Measurements from ENCODE around the gene BPIFB1. TPM values are rescaled to one million over a fixed set of nuclear protein-coding genes. Genes with fewer than 3 reads are reported as not detected.

Gene BPIFB1
- total and polyA plus RNA-seq, 2 of the 13 experiments (the other 11 are each of a cell fraction or from before 2014, with no cell fraction given): 0.82 to 4.4 TPM

DNA sequence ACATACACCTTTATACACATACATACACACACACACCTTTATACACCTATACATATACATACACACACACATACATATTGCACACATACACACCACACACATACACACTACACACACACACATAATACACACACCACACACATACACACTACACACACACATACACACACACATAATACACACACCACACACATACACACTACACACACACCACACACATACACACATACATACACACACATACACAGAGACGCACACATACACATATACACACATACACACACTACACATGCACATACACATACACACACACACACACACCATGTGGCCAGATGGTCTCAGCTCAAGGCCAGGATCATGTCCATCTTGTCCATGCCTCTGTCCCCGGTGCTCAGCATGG lies 25.7 kb downstream of the BPIFB1 start (continued):
- TF ChIP-seq ZMAT3 (CRISPR knock-in tag; conservative IDR thresholded peaks at IDR 0.05) (no peak), ARID3A (IDR thresholded peaks at IDR 0.05; ENCODE audit: low read depth, low read length) (no peak), ATRX (CRISPR knock-in tag; IDR thresholded peaks at IDR 0.05; ENCODE audit: borderline replicate concordance) (no peak), ATAD3A (CRISPR knock-in tag; IDR thresholded peaks at IDR 0.05) (no peak), GFI1 (CRISPR knock-in tag; IDR thresholded peaks at IDR 0.05; ENCODE audit: borderline replicate concordance) (no peak), ARID2 (CRISPR knock-in tag; IDR thresholded peaks at IDR 0.05; ENCODE audit: borderline replicate concordance) (no peak), NR2F6 (IDR thresholded peaks at IDR 0.05) (no peak), NR2F6 (CRISPR knock-in tag; IDR thresholded peaks at IDR 0.05) (no peak), NFE2L1 (CRISPR knock-in tag; IDR thresholded peaks at IDR 0.05; ENCODE audit: borderline replicate concordance) (no peak), E2F5 (CRISPR knock-in tag; conservative IDR thresholded peaks at IDR 0.05) (no peak), PCBP2 (optimal IDR thresholded peaks at IDR 0.05; ENCODE audit: low read depth, low read length, poor library complexity, severe bottlenecking) (no peak), NR1H2 (CRISPR knock-in tag; IDR thresholded peaks at IDR 0.05; ENCODE audit: borderline replicate concordance, low read depth) (no peak), ZNF501 (CRISPR knock-in tag; IDR thresholded peaks at IDR 0.05) (no peak), NBN (conservative IDR thresholded peaks at IDR 0.05) (peak; percentile 76; the same call in 1 of the 2 replicates), ZNF737 (CRISPR knock-in tag; IDR thresholded peaks at IDR 0.05; ENCODE audit: borderline replicate concordance) (no peak), PBX2 (CRISPR knock-in tag; IDR thresholded peaks at IDR 0.05) (no peak), FOXA1 (IDR thresholded peaks at IDR 0.05) (peak; percentile 50; the same call in 1 of the 2 replicates), FOXA1 (CRISPR knock-in tag; IDR thresholded peaks at IDR 0.05) (no peak)
- TF ChIP-seq, protein P1, sequence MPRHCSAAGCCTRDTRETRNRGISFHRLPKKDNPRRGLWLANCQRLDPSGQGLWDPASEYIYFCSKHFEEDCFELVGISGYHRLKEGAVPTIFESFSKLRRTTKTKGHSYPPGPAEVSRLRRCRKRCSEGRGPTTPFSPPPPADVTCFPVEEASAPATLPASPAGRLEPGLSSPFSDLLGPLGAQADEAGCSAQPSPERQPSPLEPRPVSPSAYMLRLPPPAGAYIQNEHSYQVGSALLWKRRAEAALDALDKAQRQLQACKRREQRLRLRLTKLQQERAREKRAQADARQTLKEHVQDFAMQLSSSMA (CRISPR knock-in tag; IDR thresholded peaks at IDR 0.05): no peak
- TF ChIP-seq, protein P2, sequence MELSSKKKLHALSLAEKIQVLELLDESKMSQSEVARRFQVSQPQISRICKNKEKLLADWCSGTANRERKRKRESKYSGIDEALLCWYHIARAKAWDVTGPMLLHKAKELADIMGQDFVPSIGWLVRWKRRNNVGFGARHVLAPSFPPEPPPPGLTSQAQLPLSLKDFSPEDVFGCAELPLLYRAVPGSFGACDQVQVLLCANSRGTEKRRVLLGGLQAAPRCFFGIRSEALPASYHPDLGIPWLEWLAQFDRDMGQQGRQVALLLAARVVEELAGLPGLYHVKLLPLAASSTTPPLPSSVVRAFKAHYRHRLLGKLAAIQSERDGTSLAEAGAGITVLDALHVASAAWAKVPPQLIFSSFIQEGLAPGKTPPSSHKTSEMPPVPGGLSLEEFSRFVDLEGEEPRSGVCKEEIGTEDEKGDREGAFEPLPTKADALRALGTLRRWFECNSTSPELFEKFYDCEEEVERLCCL (CRISPR knock-in tag; IDR thresholded peaks at IDR 0.05; ENCODE audit: borderline replicate concordance): no peak
- TF ChIP-seq, protein P3, sequence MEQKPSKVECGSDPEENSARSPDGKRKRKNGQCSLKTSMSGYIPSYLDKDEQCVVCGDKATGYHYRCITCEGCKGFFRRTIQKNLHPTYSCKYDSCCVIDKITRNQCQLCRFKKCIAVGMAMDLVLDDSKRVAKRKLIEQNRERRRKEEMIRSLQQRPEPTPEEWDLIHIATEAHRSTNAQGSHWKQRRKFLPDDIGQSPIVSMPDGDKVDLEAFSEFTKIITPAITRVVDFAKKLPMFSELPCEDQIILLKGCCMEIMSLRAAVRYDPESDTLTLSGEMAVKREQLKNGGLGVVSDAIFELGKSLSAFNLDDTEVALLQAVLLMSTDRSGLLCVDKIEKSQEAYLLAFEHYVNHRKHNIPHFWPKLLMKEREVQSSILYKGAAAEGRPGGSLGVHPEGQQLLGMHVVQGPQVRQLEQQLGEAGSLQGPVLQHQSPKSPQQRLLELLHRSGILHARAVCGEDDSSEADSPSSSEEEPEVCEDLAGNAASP (CRISPR knock-in tag; IDR thresholded peaks at IDR 0.05; ENCODE audit: borderline replicate concordance): no peak
- TF ChIP-seq, protein P4, sequence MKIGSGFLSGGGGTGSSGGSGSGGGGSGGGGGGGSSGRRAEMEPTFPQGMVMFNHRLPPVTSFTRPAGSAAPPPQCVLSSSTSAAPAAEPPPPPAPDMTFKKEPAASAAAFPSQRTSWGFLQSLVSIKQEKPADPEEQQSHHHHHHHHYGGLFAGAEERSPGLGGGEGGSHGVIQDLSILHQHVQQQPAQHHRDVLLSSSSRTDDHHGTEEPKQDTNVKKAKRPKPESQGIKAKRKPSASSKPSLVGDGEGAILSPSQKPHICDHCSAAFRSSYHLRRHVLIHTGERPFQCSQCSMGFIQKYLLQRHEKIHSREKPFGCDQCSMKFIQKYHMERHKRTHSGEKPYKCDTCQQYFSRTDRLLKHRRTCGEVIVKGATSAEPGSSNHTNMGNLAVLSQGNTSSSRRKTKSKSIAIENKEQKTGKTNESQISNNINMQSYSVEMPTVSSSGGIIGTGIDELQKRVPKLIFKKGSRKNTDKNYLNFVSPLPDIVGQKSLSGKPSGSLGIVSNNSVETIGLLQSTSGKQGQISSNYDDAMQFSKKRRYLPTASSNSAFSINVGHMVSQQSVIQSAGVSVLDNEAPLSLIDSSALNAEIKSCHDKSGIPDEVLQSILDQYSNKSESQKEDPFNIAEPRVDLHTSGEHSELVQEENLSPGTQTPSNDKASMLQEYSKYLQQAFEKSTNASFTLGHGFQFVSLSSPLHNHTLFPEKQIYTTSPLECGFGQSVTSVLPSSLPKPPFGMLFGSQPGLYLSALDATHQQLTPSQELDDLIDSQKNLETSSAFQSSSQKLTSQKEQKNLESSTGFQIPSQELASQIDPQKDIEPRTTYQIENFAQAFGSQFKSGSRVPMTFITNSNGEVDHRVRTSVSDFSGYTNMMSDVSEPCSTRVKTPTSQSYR (CRISPR knock-in tag; IDR thresholded peaks at IDR 0.05; ENCODE audit: borderline replicate concordance): no peak

All from HepG2 (cell line).